Endothelial cell of umbilical vein (primary cell): ENCODE measurements around the gene FXYD4. TPM values are rescaled to one million over a fixed set of nuclear protein-coding genes. Genes with fewer than 3 reads are reported as not detected.

Experiments
- BruUV-seq: library from RNA; stranded (reverse); fragments of 400-500 nt; replicated peaks from 2 replicates; lab custom pipeline; 2021; lab: Mats Ljungman, UMichigan
- CTCF ChIA-PET: fragments of 300-600, 350-600 bp; sonication (Branson Sonifier 250); formaldehyde crosslinking; loops from one replicate; lab custom pipeline; 2021; ENCODE audit warnings: antibody characterized with exemption, inconsistent platforms; lab: Charles Lee
- POLR2A ChIA-PET: fragments of 300-600, 350-600 bp; sonication (Branson Sonifier 250); formaldehyde crosslinking; loops from one replicate; lab custom pipeline; 2021; ENCODE audit warnings: antibody characterized with exemption, inconsistent platforms; lab: Charles Lee
- DNase-seq: peaks from one replicate; pipeline ENCODE4 v3.0.0-alpha.2; 2011; ENCODE audit warnings: low read depth, low spot score
- FAIRE-seq: peaks from 2 replicates; lab custom pipeline; 2011; peaks lifted over from hg19 to GRCh38; lab: Jason Lieb, UNC
- H2AFZ ChIP-seq: 2 replicates; pipeline ENCODE4 v1.6.0; 2012; ENCODE audit warnings: low read depth, low read length, control low read depth, inconsistent platforms
- H3K27ac ChIP-seq: 2 replicates; pipeline ENCODE4 v1.5.1; 2011; ENCODE audit warnings: low read depth, mild to moderate bottlenecking, control low read depth, low read length, moderate library complexity; ENCODE audit not compliant: insufficient read depth
- H3K27me3 ChIP-seq, 2 experiments: 2 replicates each; pipeline versions ENCODE4 v1.6.0 to v1.6.1; 2011; ENCODE audit warnings: low read length in 2 of 2, mixed read lengths in 1 of 2; ENCODE audit not compliant: control insufficient read depth in 2 of 2, insufficient read depth in 2 of 2
- H3K36me3 ChIP-seq, 2 experiments: 2 replicates in 1 of 2; 3 replicates in 1 of 2; pipeline ENCODE4 v1.5.1; 2011; ENCODE audit warnings: low read length in 2 of 2, mild to moderate bottlenecking in 1 of 2, moderate library complexity in 1 of 2; ENCODE audit not compliant: control insufficient read depth in 2 of 2, insufficient read depth in 2 of 2; ENCODE audit errors: extremely low read depth in 1 of 2
- H3K4me1 ChIP-seq: 3 replicates; pipeline ENCODE4 v1.5.1; 2011; ENCODE audit warnings: mild to moderate bottlenecking, low read length; ENCODE audit not compliant: control insufficient read depth, insufficient read depth; ENCODE audit errors: extremely low read depth
- H3K4me2 ChIP-seq: 2 replicates; pipeline ENCODE4 v1.6.1; 2011; ENCODE audit warnings: low read length, control low read depth, mixed read lengths; ENCODE audit not compliant: insufficient read depth
- H3K4me3 ChIP-seq, 3 experiments: fragments of 200-600 bp in 1 of 3; sonication (generic), shearing (Covaris generic) in 1 of 3; replicated peaks in 1 of 3; 2 replicates each; pipeline ENCODE4 v1.5.1; 2011 to 2016; ENCODE audit warnings: control low read depth in 3 of 3, low read length in 3 of 3, mild to moderate bottlenecking in 2 of 3, inconsistent platforms in 1 of 3, low read depth in 1 of 3, moderate library complexity in 1 of 3; ENCODE audit not compliant: insufficient read depth in 1 of 3
- H3K79me2 ChIP-seq: 2 replicates; pipeline ENCODE4 v1.6.0; 2012; ENCODE audit warnings: low read length, inconsistent platforms; ENCODE audit not compliant: control insufficient read depth, insufficient read depth
- H3K9ac ChIP-seq: replicated peaks from 2 replicates; pipeline ENCODE3; 2011; ENCODE audit warnings: low read length, control low read depth; ENCODE audit not compliant: insufficient read depth; ENCODE audit errors: extremely low read depth
- H3K9me1 ChIP-seq: replicated peaks from 3 replicates; pipeline ENCODE4 v1.6.0; 2011; ENCODE audit warnings: mild to moderate bottlenecking, low read length; ENCODE audit not compliant: control insufficient read depth, insufficient read depth; ENCODE audit errors: extremely low read depth
- H3K9me3 ChIP-seq: replicated peaks from 2 replicates; pipeline ENCODE4 v1.5.1; 2012; ENCODE audit warnings: low read length, inconsistent platforms; ENCODE audit not compliant: control insufficient read depth, insufficient read depth
- H4K20me1 ChIP-seq: replicated peaks from 2 replicates; pipeline ENCODE3; 2011; ENCODE audit warnings: mild to moderate bottlenecking, low read length; ENCODE audit not compliant: control insufficient read depth, insufficient read depth; ENCODE audit errors: extremely low read depth
- EZH2 ChIP-seq: IDR thresholded peaks from 2 replicates; pipeline ENCODE4 v1.6.1; 2012; ENCODE audit warnings: borderline replicate concordance, low read depth, mild to moderate bottlenecking, moderate library complexity, low read length, inconsistent platforms; ENCODE audit not compliant: severe bottlenecking
- FOS ChIP-seq: IDR thresholded peaks from 2 replicates; pipeline ENCODE4 v1.6.1; 2011; ENCODE audit warnings: mild to moderate bottlenecking, low read length, moderate library complexity, borderline replicate concordance; ENCODE audit not compliant: insufficient read depth
- GATA2 ChIP-seq: IDR thresholded peaks from 2 replicates; pipeline ENCODE4 v1.7.0; 2011; ENCODE audit warnings: low read depth, mild to moderate bottlenecking, moderate library complexity, mixed read lengths, low read length; ENCODE audit not compliant: insufficient read length, insufficient read depth
- JUN ChIP-seq: IDR thresholded peaks from 2 replicates; pipeline ENCODE4 v1.6.1; 2011; ENCODE audit warnings: borderline replicate concordance, low read depth; ENCODE audit not compliant: insufficient read length, insufficient read depth
- MYC ChIP-seq: IDR thresholded peaks from one replicate; pipeline ENCODE4 v1.6.1; 2011; ENCODE audit warnings: mild to moderate bottlenecking, low read depth, low read length
- POLR2A ChIP-seq: IDR thresholded peaks from 2 replicates; pipeline ENCODE4 v1.6.1; 2012; ENCODE audit warnings: low read depth, mild to moderate bottlenecking, control low read depth, low read length
- POLR2AphosphoS5 ChIP-seq: IDR thresholded peaks from 2 replicates; pipeline ENCODE4 v1.6.1; 2012; ENCODE audit warnings: low read depth, mild to moderate bottlenecking, control low read depth, low read length, moderate library complexity; ENCODE audit not compliant: insufficient read depth
- dilution Hi-C: fragments of 300-500 bp; cut with MboI; formaldehyde crosslinking; loops from one replicate; pipeline ENCODE4 v1.15.0; 2019; ENCODE audit warnings: low sequenced_read_pairs; ENCODE audit not compliant: extremely low pct_ligation_motif_present
- intact Hi-C: fragments of 100-400 bp; cut with micrococcal nuclease; formaldehyde crosslinking; loops from one replicate; pipeline ENCODE4 v1.10.0; 2022
- polyA plus RNA-seq, 4 experiments: library from polyadenylated mRNA; depleted of rRNA in 3 of 4; stranded (reverse) in 3 of 4; unstranded in 1 of 4; fragments of >200 nt; gene quantifications; 2 replicates each; pipeline versions ENCODE4 v1.2.1 to v1.2.3, GENCODE V29; 2011 to 2012; ENCODE audit warnings: missing spikeins in 1 of 4
- total RNA-seq: library from RNA; stranded (reverse); gene quantifications from 2 replicates; pipeline ENCODE4 v1.2.3, GENCODE V29; 2021
- TF ChIP-seq, protein P1 (sequence below), 2 donors: IDR thresholded peaks; 1 replicate in 1 of 2; 2 replicates in 1 of 2; pipeline ENCODE4 v1.5.1; 2011; ENCODE audit warnings: low read length in 2 of 2, mild to moderate bottlenecking in 2 of 2, moderate library complexity in 2 of 2, control low read depth in 1 of 2, inconsistent platforms in 1 of 2, low read depth in 1 of 2; ENCODE audit not compliant: insufficient read depth in 1 of 2; ENCODE audit errors: extremely low read depth in 1 of 2
- TF ChIP-seq, protein P2 (sequence below): IDR thresholded peaks from 2 replicates; pipeline ENCODE4 v1.6.1; 2011; ENCODE audit not compliant: insufficient read depth, insufficient read length

FXYD4 gene
- total and polyA plus RNA-seq, 2 donors (not counting 3 experiments of a cell fraction or from before 2014, with no cell fraction given): not detected

DNA sequence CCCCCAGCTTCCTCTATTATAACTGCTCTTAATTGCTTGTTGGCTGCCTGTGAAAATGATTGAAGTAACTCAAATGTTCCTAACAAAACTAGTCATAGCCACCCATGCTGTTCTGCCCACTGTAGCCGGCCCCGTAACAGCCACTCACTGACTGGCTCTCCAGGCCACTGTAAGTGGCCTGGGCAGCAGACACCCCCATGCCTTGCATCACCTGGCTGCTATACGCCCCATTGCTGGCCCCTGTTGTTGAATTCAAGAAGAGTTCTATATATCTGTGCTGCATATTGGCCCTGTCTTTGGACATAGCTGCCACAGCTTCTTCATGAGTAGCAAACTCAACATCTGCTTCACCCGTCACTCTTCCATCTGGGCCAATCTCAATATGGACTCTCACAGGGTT is 15.1 kb downstream of the FXYD4 start:
- Histone ChIP-seq H3K4me1 (no peaks in the 10 kb centered on the region), H3K27me3 (no peaks in the 10 kb centered on the region), H3K9me1 (no peaks in the 10 kb centered on the region), H3K36me3 (peaks cover 26 to 36% of the 10 kb centered on the region in 2 experiments), H3K9me3 (no peaks in the 10 kb centered on the region), H3K79me2 (peaks cover 34% of the 10 kb centered on the region), H2AFZ (no peak overlapping the region), H4K20me1 (peaks cover 4% of the 10 kb centered on the region), H3K4me3 (no peak overlapping the region), H3K27ac (no peak overlapping the region), H3K9ac (no peak overlapping the region), H3K4me2 (no peak overlapping the region)
- dilution Hi-C loops (no loop called here), intact Hi-C loops (no loop called here)
- DNase-seq: no peak
- POLR2A ChIA-PET: no interaction called here
- no TSS peak for BruUV-seq
- no peak for FAIRE-seq
- CTCF ChIA-PET: no interaction called here
- TF ChIP-seq POLR2AphosphoS5 (peak; percentile 8), JUN (no peak)

DNA sequence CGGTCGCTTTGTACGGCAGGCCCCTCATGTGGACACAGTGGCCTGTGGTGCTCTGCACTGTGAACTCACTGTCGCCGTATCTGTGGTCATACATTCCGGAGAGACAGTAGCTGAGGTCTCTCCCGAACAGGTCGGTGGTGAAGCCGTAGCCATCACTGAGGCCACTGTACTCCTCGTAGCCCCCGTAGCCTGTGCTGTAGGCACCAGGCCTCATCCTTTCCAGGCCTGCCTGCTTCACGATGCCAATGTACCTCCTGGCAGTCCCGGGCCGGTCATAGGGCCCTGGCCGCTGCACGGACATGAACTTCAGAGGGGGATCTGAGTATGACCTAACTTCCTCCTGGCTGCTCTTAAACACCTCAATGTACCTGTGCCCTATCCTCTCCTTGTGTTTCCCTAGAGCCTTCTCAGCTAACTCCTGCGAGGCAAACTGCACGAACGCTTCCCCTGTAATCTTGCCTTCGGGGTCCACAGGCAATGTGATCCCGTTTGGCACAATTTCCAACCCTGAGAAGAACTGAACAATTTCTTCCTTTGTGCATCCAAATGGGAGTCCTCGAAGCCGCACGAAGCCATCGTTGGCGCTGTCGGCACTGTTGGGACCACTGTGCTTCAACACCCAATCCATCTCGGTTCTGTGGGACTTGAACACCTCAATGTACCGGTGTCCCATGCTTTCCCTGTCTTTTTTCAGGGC is 15.7 kb downstream of the FXYD4 start:
- peaks cover 28 to 41% of the 10 kb centered on the region in 2 experiments for H3K36me3 ChIP-seq
- DNase-seq (no peak), FAIRE-seq (no peak)
- ChIA-PET POLR2A (no interaction called here), CTCF (no interaction called here)
- H3K4me1 ChIP-seq: no peaks in the 10 kb centered on the region
- intact Hi-C loops (no loop called here), dilution Hi-C loops (no loop called here)
- no peak overlapping the region for H3K4me3 ChIP-seq
- H3K27ac ChIP-seq: no peak overlapping the region
- TSS peak; percentile 21 for BruUV-seq
- peaks cover 4% of the 10 kb centered on the region for H4K20me1 ChIP-seq
- H3K9me3 ChIP-seq: no peaks in the 10 kb centered on the region
- H3K27me3 ChIP-seq: no peaks in the 10 kb centered on the region
- H3K9me1 ChIP-seq: no peaks in the 10 kb centered on the region
- H3K4me2 ChIP-seq: no peak overlapping the region
- H3K9ac ChIP-seq: no peak overlapping the region
- H2AFZ ChIP-seq: no peak overlapping the region
- no peak for TF ChIP-seq FOS
- no peak for TF ChIP-seq EZH2
- no peak for TF ChIP-seq MYC
- TF ChIP-seq, protein P1, sequence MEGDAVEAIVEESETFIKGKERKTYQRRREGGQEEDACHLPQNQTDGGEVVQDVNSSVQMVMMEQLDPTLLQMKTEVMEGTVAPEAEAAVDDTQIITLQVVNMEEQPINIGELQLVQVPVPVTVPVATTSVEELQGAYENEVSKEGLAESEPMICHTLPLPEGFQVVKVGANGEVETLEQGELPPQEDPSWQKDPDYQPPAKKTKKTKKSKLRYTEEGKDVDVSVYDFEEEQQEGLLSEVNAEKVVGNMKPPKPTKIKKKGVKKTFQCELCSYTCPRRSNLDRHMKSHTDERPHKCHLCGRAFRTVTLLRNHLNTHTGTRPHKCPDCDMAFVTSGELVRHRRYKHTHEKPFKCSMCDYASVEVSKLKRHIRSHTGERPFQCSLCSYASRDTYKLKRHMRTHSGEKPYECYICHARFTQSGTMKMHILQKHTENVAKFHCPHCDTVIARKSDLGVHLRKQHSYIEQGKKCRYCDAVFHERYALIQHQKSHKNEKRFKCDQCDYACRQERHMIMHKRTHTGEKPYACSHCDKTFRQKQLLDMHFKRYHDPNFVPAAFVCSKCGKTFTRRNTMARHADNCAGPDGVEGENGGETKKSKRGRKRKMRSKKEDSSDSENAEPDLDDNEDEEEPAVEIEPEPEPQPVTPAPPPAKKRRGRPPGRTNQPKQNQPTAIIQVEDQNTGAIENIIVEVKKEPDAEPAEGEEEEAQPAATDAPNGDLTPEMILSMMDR (IDR thresholded peaks at IDR 0.05; ENCODE audit: extremely low read depth in 1 of 2, insufficient read depth in 1 of 2, low read depth in 1 of 2, low read length in 2 of 2): no peak
- no peak for TF ChIP-seq JUN
- TF ChIP-seq POLR2AphosphoS5: no peak
- TF ChIP-seq, protein P2, sequence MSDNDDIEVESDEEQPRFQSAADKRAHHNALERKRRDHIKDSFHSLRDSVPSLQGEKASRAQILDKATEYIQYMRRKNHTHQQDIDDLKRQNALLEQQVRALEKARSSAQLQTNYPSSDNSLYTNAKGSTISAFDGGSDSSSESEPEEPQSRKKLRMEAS: no peak
- no peak for TF ChIP-seq GATA2
- no peak for TF ChIP-seq POLR2A
- peaks cover 39% of the 10 kb centered on the region for H3K79me2 ChIP-seq
